H9 (cell line): ENCODE results near the gene NRBF2. TPM values are rescaled to one million over a fixed set of nuclear protein-coding genes. Genes with fewer than 3 reads are reported as not detected.

ENCODE experiments used
- DNase-seq: peaks from one replicate; pipeline ENCODE4 v3.0.0-alpha.2; 2017
- H2AFZ ChIP-seq: one replicate; pipeline ENCODE4 v1.6.1; 2013; ENCODE audit warnings: mild to moderate bottlenecking, low read length, control low read depth, moderate library complexity
- H2AK5ac ChIP-seq: 2 replicates; pipeline ENCODE4 v1.6.1; 2013; ENCODE audit warnings: low read length, control low read depth, mixed read lengths; ENCODE audit not compliant: insufficient read length
- H2BK120ac ChIP-seq: one replicate; pipeline ENCODE4 v1.6.1; 2013; ENCODE audit warnings: low read depth, mild to moderate bottlenecking, low read length, control low read depth, inconsistent platforms; ENCODE audit not compliant: poor library complexity, severe bottlenecking
- H2BK12ac ChIP-seq: 2 replicates; pipeline ENCODE4 v1.6.1; 2013; ENCODE audit warnings: low read length, control low read depth, mixed read lengths, low read depth; ENCODE audit not compliant: insufficient read length
- H2BK15ac ChIP-seq: 2 replicates; pipeline ENCODE4 v1.6.1; 2013; ENCODE audit warnings: low read depth, low read length, control low read depth
- H2BK20ac ChIP-seq: one replicate; pipeline ENCODE4 v1.6.1; 2013; ENCODE audit warnings: low read depth, mild to moderate bottlenecking, low read length, control low read depth, inconsistent platforms; ENCODE audit not compliant: poor library complexity, severe bottlenecking
- H2BK5ac ChIP-seq: 2 replicates; pipeline ENCODE4 v1.6.1; 2013; ENCODE audit warnings: low read length, control low read depth, mixed read lengths; ENCODE audit not compliant: insufficient read length
- H3K14ac ChIP-seq: 2 replicates; pipeline ENCODE4 v1.6.1; 2013; ENCODE audit warnings: low read length, control low read depth; ENCODE audit not compliant: insufficient read depth
- H3K18ac ChIP-seq: 2 replicates; pipeline ENCODE4 v1.6.1; 2013; ENCODE audit warnings: low read depth, mild to moderate bottlenecking, mixed read lengths, low read length, control low read depth; ENCODE audit not compliant: insufficient read length
- H3K23ac ChIP-seq: 2 replicates; pipeline ENCODE4 v1.6.1; 2013; ENCODE audit warnings: low read length, control low read depth, mixed read lengths, low read depth; ENCODE audit not compliant: insufficient read length
- H3K23me2 ChIP-seq: 2 replicates; pipeline ENCODE4 v1.6.1; 2013; ENCODE audit warnings: low read depth, mild to moderate bottlenecking, mixed read lengths, low read length, control low read depth; ENCODE audit not compliant: insufficient read length, poor library complexity, severe bottlenecking
- H3K27ac ChIP-seq: 2 replicates; pipeline ENCODE4 v1.5.1; 2013; ENCODE audit warnings: low read length, control low read depth, mixed read lengths, low read depth; ENCODE audit not compliant: insufficient read length
- H3K27me3 ChIP-seq: 2 replicates; pipeline ENCODE4 v1.6.1; 2013; ENCODE audit warnings: low read length, control low read depth, inconsistent platforms; ENCODE audit not compliant: insufficient read depth
- H3K4ac ChIP-seq: 2 replicates; pipeline ENCODE4 v1.6.1; 2013; ENCODE audit warnings: low read depth, mild to moderate bottlenecking, control low read depth, inconsistent platforms, low read length, moderate library complexity
- H3K4me1 ChIP-seq: 2 replicates; pipeline ENCODE4 v1.6.1; 2013; ENCODE audit warnings: low read length, control low read depth, inconsistent platforms; ENCODE audit not compliant: insufficient read depth
- H3K4me2 ChIP-seq: 2 replicates; pipeline ENCODE4 v1.6.1; 2013; ENCODE audit warnings: low read length, control low read depth, mixed read lengths; ENCODE audit not compliant: insufficient read length, insufficient read depth
- H3K56ac ChIP-seq: 2 replicates; pipeline ENCODE4 v1.6.1; 2013; ENCODE audit warnings: low read depth, mild to moderate bottlenecking, mixed read lengths, low read length, control low read depth; ENCODE audit not compliant: insufficient read length
- H3K79me1 ChIP-seq: 2 replicates; pipeline ENCODE4 v1.6.1; 2013; ENCODE audit warnings: low read depth, mild to moderate bottlenecking, moderate library complexity, low read length, control low read depth, inconsistent platforms; ENCODE audit not compliant: insufficient read depth, poor library complexity, severe bottlenecking
- H3K79me2 ChIP-seq: 2 replicates; pipeline ENCODE4 v1.6.1; 2013; ENCODE audit warnings: low read length, control low read depth, inconsistent platforms; ENCODE audit not compliant: insufficient read depth
- H3K9ac ChIP-seq: 2 replicates; pipeline ENCODE4 v1.6.1; 2013; ENCODE audit warnings: low read length, control low read depth, mixed read lengths; ENCODE audit not compliant: insufficient read length; ENCODE audit errors: extremely low read depth
- H3K9me3 ChIP-seq: one replicate; pipeline ENCODE4 v1.6.1; 2013; ENCODE audit warnings: low read depth, low read length, inconsistent platforms; ENCODE audit not compliant: control insufficient read depth
- H3T11ph ChIP-seq: one replicate; pipeline ENCODE4 v1.6.1; 2013; ENCODE audit warnings: mild to moderate bottlenecking, low read length, control low read depth, inconsistent platforms
- H4K20me1 ChIP-seq: one replicate; pipeline ENCODE4 v1.6.1; 2013; ENCODE audit not compliant: control insufficient read depth, insufficient read length, insufficient read depth
- H4K5ac ChIP-seq: 2 replicates; pipeline ENCODE4 v1.6.1; 2013; ENCODE audit warnings: low read depth, mild to moderate bottlenecking, mixed read lengths, low read length, control low read depth; ENCODE audit not compliant: insufficient read length
- H4K8ac ChIP-seq: replicated peaks from 2 replicates; pipeline ENCODE4 v1.6.1; 2013; ENCODE audit warnings: low read length, control low read depth, mixed read lengths, low read depth; ENCODE audit not compliant: insufficient read length
- H4K91ac ChIP-seq: 2 replicates; pipeline ENCODE4 v1.6.1; 2013; ENCODE audit warnings: low read depth, mild to moderate bottlenecking, moderate library complexity, mixed read lengths, low read length, control low read depth; ENCODE audit not compliant: insufficient read length
- H3K27ac Mint-ChIP-seq, 3 experiments: 2 replicates in 2 of 3; 3 replicates in 1 of 3; pipeline ENCODE4 v1.8.0; 2020 to 2021; ENCODE audit warnings: mixed read lengths in 3 of 3, mild to moderate bottlenecking in 1 of 3, moderate library complexity in 1 of 3
- H3K27me3 Mint-ChIP-seq: 2 replicates; pipeline ENCODE4 v1.8.0; 2021; ENCODE audit warnings: low read depth, mild to moderate bottlenecking, moderate library complexity, mixed read lengths
- H3K36me3 Mint-ChIP-seq, 3 experiments: 2 replicates in 2 of 3; 3 replicates in 1 of 3; pipeline ENCODE4 v1.8.0; 2020 to 2021; ENCODE audit warnings: low read depth in 3 of 3, mixed read lengths in 3 of 3; ENCODE audit not compliant: insufficient read depth in 1 of 3
- H3K4me1 Mint-ChIP-seq, 2 experiments: 2 replicates each; pipeline ENCODE4 v1.8.0; 2020; ENCODE audit warnings: mixed read lengths in 2 of 2
- H3K4me3 Mint-ChIP-seq, 2 experiments: 2 replicates in 1 of 2; 3 replicates in 1 of 2; pipeline ENCODE4 v1.8.0; 2020 to 2021; ENCODE audit warnings: mild to moderate bottlenecking in 2 of 2, mixed read lengths in 2 of 2, moderate library complexity in 1 of 2
- H3K9me3 Mint-ChIP-seq, 2 experiments: 2 replicates in 1 of 2; 3 replicates in 1 of 2; pipeline ENCODE4 v1.8.0; 2020; ENCODE audit warnings: mild to moderate bottlenecking in 2 of 2, mixed read lengths in 2 of 2, moderate library complexity in 1 of 2
- WGBS: extraction: QIAGEN DNeasy Blood & Tissue Kit; methylation state at CpG from one replicate; pipeline ENCODE4 v1.1.7; 2013; ENCODE audit warnings: missing lambda C conversion rate, low lambda C conversion rate, mixed read lengths; ENCODE audit not compliant: insufficient read length; ENCODE audit errors: extremely low coverage; 5-methylcytosine and 5-hydroxymethylcytosine counted together
- total RNA-seq: library from RNA; stranded (reverse); gene quantifications from 2 replicates; pipeline ENCODE4 v1.2.1, GENCODE V29; 2021
- TF ChIP-seq, protein P1 (sequence below): fragments of 200-600 bp; sonication (generic); conservative IDR thresholded peaks from 3 replicates; pipeline ENCODE4 v1.8.0; 2021; ENCODE audit warnings: antibody characterized with exemption, mild to moderate bottlenecking

NRBF2 gene
- total RNA-seq, 1 experiment from 2014 or later = 30.1 TPM

DNA sequence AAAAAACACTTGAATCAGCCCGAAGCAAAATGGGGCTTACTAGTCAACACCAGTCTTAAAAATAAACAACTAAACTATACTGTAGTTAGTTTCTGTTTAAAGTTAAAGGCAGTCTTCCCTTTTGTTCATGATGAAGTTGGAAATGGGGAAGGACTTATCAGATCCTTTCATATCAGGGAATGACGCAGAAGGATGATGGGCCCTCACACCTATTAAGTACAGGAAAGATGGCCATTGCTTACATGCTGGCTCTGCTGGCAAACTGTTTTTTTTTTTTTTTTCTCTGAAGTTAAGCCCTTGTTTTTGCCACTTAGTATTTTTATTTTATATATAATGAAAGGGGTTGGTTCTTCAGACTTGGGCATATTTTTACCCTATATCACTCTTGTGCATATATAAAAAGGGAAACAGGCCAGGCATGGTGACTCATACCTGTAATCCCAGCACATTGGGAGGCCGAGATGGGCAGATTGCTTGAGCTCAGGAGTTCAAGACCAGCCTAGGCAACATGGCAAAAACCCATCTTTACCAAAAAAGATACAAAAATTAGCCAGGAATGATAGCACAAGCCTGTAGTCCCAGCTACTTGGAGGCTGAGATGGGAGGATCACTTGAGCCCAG, 16.6 kb upstream of the NRBF2 start:
- no peak overlapping the region for H2BK20ac ChIP-seq
- no peaks in the 10 kb centered on the region for H3K4me1 ChIP-seq

More for the DNA sequence above, 16.6 kb upstream of the NRBF2 start:
- H3K9me3 ChIP-seq = no peaks in the 10 kb centered on the region
- H3K4me2 ChIP-seq = no peak overlapping the region
- TF ChIP-seq, protein P1, sequence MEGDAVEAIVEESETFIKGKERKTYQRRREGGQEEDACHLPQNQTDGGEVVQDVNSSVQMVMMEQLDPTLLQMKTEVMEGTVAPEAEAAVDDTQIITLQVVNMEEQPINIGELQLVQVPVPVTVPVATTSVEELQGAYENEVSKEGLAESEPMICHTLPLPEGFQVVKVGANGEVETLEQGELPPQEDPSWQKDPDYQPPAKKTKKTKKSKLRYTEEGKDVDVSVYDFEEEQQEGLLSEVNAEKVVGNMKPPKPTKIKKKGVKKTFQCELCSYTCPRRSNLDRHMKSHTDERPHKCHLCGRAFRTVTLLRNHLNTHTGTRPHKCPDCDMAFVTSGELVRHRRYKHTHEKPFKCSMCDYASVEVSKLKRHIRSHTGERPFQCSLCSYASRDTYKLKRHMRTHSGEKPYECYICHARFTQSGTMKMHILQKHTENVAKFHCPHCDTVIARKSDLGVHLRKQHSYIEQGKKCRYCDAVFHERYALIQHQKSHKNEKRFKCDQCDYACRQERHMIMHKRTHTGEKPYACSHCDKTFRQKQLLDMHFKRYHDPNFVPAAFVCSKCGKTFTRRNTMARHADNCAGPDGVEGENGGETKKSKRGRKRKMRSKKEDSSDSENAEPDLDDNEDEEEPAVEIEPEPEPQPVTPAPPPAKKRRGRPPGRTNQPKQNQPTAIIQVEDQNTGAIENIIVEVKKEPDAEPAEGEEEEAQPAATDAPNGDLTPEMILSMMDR = no peak
- no peaks in the 10 kb centered on the region for H3K79me2 ChIP-seq
- Mint-ChIP-seq H3K36me3 (peaks cover 0 to 10% (median 3%) of the 10 kb centered on the region in 3 experiments; a peak in 5 of 7 replicates), H3K27me3 (no peaks in the 10 kb centered on the region), H3K27ac (no peak overlapping the region), H3K4me1 (peaks cover 3% of the 10 kb centered on the region in 2 experiments; a peak in 2 of 4 replicates), H3K4me3 (no peak overlapping the region), H3K9me3 (peaks cover 7 to 10% of the 10 kb centered on the region in 2 experiments; a peak in 4 of 5 replicates)
- no peak for DNase-seq
- H2AK5ac ChIP-seq = no peak overlapping the region
- H4K20me1 ChIP-seq = no peaks in the 10 kb centered on the region
- no peak overlapping the region for H3K27ac ChIP-seq
- H3T11ph ChIP-seq = no peak overlapping the region
- H3K14ac ChIP-seq = no peak overlapping the region
- no peak overlapping the region for H3K4ac ChIP-seq
- H3K56ac ChIP-seq = no peak overlapping the region
- H3K9ac ChIP-seq = no peak overlapping the region
- no peak overlapping the region for H3K23ac ChIP-seq
- no peak overlapping the region for H4K91ac ChIP-seq
- no peak overlapping the region for H2AFZ ChIP-seq
- no peak overlapping the region for H2BK5ac ChIP-seq
- no peak overlapping the region for H2BK12ac ChIP-seq
- no peaks in the 10 kb centered on the region for H3K27me3 ChIP-seq
- H2BK120ac ChIP-seq = no peak overlapping the region
- H3K23me2 ChIP-seq = no peaks in the 10 kb centered on the region
- H3K18ac ChIP-seq = no peak overlapping the region
- H4K8ac ChIP-seq = no peak overlapping the region
- no peak overlapping the region for H4K5ac ChIP-seq
- no CpG with 5 or more reads among the region's 3 CpGs for WGBS
- H3K79me1 ChIP-seq = no peaks in the 10 kb centered on the region
- H2BK15ac ChIP-seq = no peak overlapping the region
